A673 (cell line): ENCODE measurements around the gene CCDC85C. TPM values are rescaled to one million over a fixed set of nuclear protein-coding genes. Genes with fewer than 3 reads are reported as not detected.

ENCODE experiments used
- BruUV-seq: library from RNA; stranded (reverse); fragments of 400-500 nt; replicated peaks from 2 replicates; lab custom pipeline; 2021; lab: Mats Ljungman, UMichigan
- CTCF ChIA-PET: fragments of 300-600 bp; sonication (Branson Sonifier 250); formaldehyde crosslinking; loops from one replicate; lab custom pipeline; 2022; ENCODE audit warnings: antibody characterized with exemption; lab: Charles Lee
- POLR2A ChIA-PET: fragments of 300-600 bp; sonication (Branson Sonifier 250); formaldehyde crosslinking; loops from one replicate; lab custom pipeline; 2022; ENCODE audit warnings: antibody characterized with exemption; ENCODE audit not compliant: low non-redundant PET; lab: Charles Lee
- DNase-seq: peaks from one replicate; pipeline ENCODE4 v3.0.0-alpha.2; 2015; ENCODE audit warnings: low spot score
- H3K27ac ChIP-seq: fragments of 200-600 bp; sonication (generic); 2 replicates; pipeline ENCODE4 v1.5.1; 2016; ENCODE audit warnings: mixed run types, low read depth, mild to moderate bottlenecking, mixed read lengths, antibody characterized with exemption, low read length; ENCODE audit not compliant: poor library complexity, severe bottlenecking
- H3K27me3 ChIP-seq: fragments of 200-600 bp; sonication (generic); replicated peaks from 2 replicates; pipeline ENCODE4 v1.6.1; 2017; ENCODE audit warnings: mixed run types, low read depth, mild to moderate bottlenecking, mixed read lengths, antibody characterized with exemption, low read length; ENCODE audit not compliant: insufficient read depth, poor library complexity
- H3K36me3 ChIP-seq: fragments of 200-600 bp; sonication (generic); 2 replicates; pipeline ENCODE4 v1.6.1; 2016; ENCODE audit warnings: mixed run types, mild to moderate bottlenecking, mixed read lengths, antibody characterized with exemption, low read length; ENCODE audit not compliant: insufficient read depth, poor library complexity, severe bottlenecking
- H3K4me1 ChIP-seq: fragments of 200-600 bp; sonication (generic); 2 replicates; pipeline ENCODE4 v1.6.1; 2017; ENCODE audit warnings: mixed run types, mild to moderate bottlenecking, mixed read lengths, antibody characterized with exemption, low read length; ENCODE audit not compliant: insufficient read depth, poor library complexity, severe bottlenecking
- H3K4me3 ChIP-seq: fragments of 200-600 bp; sonication (generic); 2 replicates; pipeline ENCODE4 v1.5.1; 2016; ENCODE audit warnings: low read depth, mixed run types, mild to moderate bottlenecking, mixed read lengths, low read length; ENCODE audit not compliant: poor library complexity, severe bottlenecking
- H3K9me3 ChIP-seq: fragments of 200-600 bp; sonication (generic); 2 replicates; pipeline ENCODE4 v1.6.1; 2016; ENCODE audit warnings: mixed run types, low read depth, mild to moderate bottlenecking, mixed read lengths, antibody characterized with exemption, low read length; ENCODE audit not compliant: poor library complexity, severe bottlenecking
- EZH2 ChIP-seq: fragments of 200-600 bp; sonication (generic); IDR thresholded peaks from 2 replicates; pipeline ENCODE4 v1.6.1; 2017; ENCODE audit warnings: borderline replicate concordance, low read depth, mild to moderate bottlenecking, mixed read lengths, antibody characterized with exemption, low read length; ENCODE audit not compliant: poor library complexity, severe bottlenecking
- intact Hi-C: fragments of 100-400 bp; cut with micrococcal nuclease; formaldehyde crosslinking; loops from one replicate; pipeline ENCODE4 v1.10.0; 2022; ENCODE audit not compliant: unreplicated experiment
- total RNA-seq: library from RNA; stranded (reverse); gene quantifications from 2 replicates; pipeline ENCODE4 v1.2.3, GENCODE V29; 2021
- TF ChIP-seq, protein P1 (sequence below): fragments of 300-800, 200-600 bp; sonication (generic); conservative IDR thresholded peaks from 2 replicates; pipeline ENCODE4 v1.5.1; 2017; ENCODE audit warnings: low read depth, mild to moderate bottlenecking, antibody characterized with exemption, low read length, moderate library complexity, mixed read lengths

The CCDC85C gene
- total RNA-seq, 1 experiment from 2014 or later, result 24.6 TPM

DNA sequence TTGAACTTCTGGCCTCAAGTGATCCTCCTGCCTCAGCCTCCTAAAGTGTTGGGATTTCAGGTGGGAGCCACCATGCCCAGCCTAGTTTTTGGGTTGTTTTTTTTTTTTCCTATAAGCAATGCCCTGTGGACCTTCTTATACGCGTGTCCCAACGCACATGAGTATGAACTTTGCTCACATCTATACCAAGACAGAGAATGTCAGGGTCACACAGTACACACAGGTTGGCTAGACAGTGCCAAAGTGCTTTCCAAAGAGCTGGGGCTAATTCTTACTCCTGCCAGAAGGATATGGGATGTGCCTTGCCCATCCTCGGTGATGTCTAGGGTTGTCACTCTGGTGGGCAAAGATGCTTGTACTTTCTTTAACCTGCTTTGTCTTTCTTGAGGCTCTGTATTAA lies 7.6 kb upstream of the CCDC85C start:
- CTCF ChIA-PET, result no interaction called here
- Histone ChIP-seq H3K27me3 (no peaks in the 10 kb centered on the region), H3K9me3 (no peaks in the 10 kb centered on the region), H3K27ac (no peak overlapping the region), H3K4me3 (no peak overlapping the region), H3K4me1 (peaks cover 22% of the 10 kb centered on the region), H3K36me3 (no peaks in the 10 kb centered on the region)
- BruUV-seq, result no TSS peak
- intact Hi-C loops, result no loop called here
- no peak for TF ChIP-seq EZH2
- TF ChIP-seq, protein P1, sequence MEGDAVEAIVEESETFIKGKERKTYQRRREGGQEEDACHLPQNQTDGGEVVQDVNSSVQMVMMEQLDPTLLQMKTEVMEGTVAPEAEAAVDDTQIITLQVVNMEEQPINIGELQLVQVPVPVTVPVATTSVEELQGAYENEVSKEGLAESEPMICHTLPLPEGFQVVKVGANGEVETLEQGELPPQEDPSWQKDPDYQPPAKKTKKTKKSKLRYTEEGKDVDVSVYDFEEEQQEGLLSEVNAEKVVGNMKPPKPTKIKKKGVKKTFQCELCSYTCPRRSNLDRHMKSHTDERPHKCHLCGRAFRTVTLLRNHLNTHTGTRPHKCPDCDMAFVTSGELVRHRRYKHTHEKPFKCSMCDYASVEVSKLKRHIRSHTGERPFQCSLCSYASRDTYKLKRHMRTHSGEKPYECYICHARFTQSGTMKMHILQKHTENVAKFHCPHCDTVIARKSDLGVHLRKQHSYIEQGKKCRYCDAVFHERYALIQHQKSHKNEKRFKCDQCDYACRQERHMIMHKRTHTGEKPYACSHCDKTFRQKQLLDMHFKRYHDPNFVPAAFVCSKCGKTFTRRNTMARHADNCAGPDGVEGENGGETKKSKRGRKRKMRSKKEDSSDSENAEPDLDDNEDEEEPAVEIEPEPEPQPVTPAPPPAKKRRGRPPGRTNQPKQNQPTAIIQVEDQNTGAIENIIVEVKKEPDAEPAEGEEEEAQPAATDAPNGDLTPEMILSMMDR, result no peak
- POLR2A ChIA-PET, result no interaction called here
- DNase-seq, result no peak

GRCh38 chr14:99609245-99610170 lies 5.5 kb upstream of the CCDC85C start:
- ChIA-PET CTCF (no interaction called here), POLR2A (no interaction called here)
- H3K36me3 ChIP-seq, result no peaks in the 10 kb centered on the region
- TF ChIP-seq EZH2, result no peak
- TF ChIP-seq, protein P1, result no peak
- H3K27me3 ChIP-seq, result no peaks in the 10 kb centered on the region
- H3K27ac ChIP-seq, result no peak overlapping the region
- BruUV-seq, result no TSS peak
- H3K4me1 ChIP-seq, result peaks cover 12% of the 10 kb centered on the region
- intact Hi-C loops, result no loop called here
- no peak for DNase-seq
- no peaks in the 10 kb centered on the region for H3K9me3 ChIP-seq
- no peak overlapping the region for H3K4me3 ChIP-seq

DNA sequence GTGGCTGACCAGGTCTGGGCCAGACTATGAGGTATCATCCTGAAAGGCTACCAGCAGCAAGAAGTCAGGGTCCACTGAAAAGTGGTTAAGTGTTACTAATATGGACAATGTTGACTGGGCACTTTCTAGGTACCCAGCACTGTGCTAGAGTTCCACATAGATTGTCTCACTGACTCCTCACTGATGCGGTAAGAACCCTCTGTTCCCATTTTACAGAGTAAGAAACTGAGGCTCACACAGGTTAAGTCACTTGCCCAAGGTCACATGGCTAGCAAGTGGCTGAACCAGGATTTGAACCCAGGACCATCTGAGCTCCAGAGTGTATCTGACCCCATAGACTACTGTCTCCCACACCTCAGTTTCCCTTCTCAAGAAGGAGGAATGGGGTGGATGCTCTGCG lies 4.6 kb upstream of the CCDC85C start:
- H3K27ac ChIP-seq, result no peak overlapping the region
- H3K9me3 ChIP-seq, result no peaks in the 10 kb centered on the region
- ChIA-PET CTCF (no interaction called here), POLR2A (no interaction called here)
- no peaks in the 10 kb centered on the region for H3K27me3 ChIP-seq
- intact Hi-C loops, result no loop called here
- H3K4me3 ChIP-seq, result no peak overlapping the region
- peaks cover 12% of the 10 kb centered on the region for H3K4me1 ChIP-seq
- no peak for TF ChIP-seq EZH2
- TF ChIP-seq, protein P1, result no peak
- BruUV-seq, result no TSS peak
- no peaks in the 10 kb centered on the region for H3K36me3 ChIP-seq
- DNase-seq, result no peak
